Endodermal cell (in vitro differentiated cells): Measurements from ENCODE around the gene NEO1. TPM values are rescaled to one million over a fixed set of nuclear protein-coding genes. Genes with fewer than 3 reads are reported as not detected.

Source experiments
- DNase-seq: peaks from one replicate; pipeline ENCODE4 v3.0.0-alpha.2; 2017
- H3K27ac ChIP-seq: 2 replicates; pipeline ENCODE4 v1.5.1; 2013; ENCODE audit warnings: mild to moderate bottlenecking, low read depth, low read length, moderate library complexity
- H3K27me3 ChIP-seq: 2 replicates; pipeline ENCODE4 v1.6.1; 2013; ENCODE audit warnings: mild to moderate bottlenecking, low read length, moderate library complexity; ENCODE audit not compliant: insufficient read depth, control insufficient read depth, poor library complexity, severe bottlenecking
- H3K36me3 ChIP-seq: 2 replicates; pipeline ENCODE4 v1.7.0; 2013; ENCODE audit warnings: mild to moderate bottlenecking, low read length, moderate library complexity; ENCODE audit not compliant: control insufficient read depth, insufficient read depth
- H3K4me1 ChIP-seq: one replicate; pipeline ENCODE4 v1.7.0; 2013; ENCODE audit warnings: low read length; ENCODE audit not compliant: control insufficient read depth, insufficient read depth
- H3K4me3 ChIP-seq: 2 replicates; pipeline ENCODE4 v1.5.1; 2013; ENCODE audit warnings: mild to moderate bottlenecking, low read length, moderate library complexity
- H3K9ac ChIP-seq: 2 replicates; pipeline ENCODE4 v1.6.1; 2013; ENCODE audit warnings: mild to moderate bottlenecking, low read length, moderate library complexity; ENCODE audit not compliant: poor library complexity, severe bottlenecking; ENCODE audit errors: extremely low read depth
- H3K9me3 ChIP-seq: 2 replicates; pipeline ENCODE4 v1.6.1; 2013; ENCODE audit warnings: mild to moderate bottlenecking, low read length, moderate library complexity; ENCODE audit not compliant: control insufficient read depth
- H3K27ac Mint-ChIP-seq: 2 replicates; pipeline ENCODE4 v1.8.0; 2020; ENCODE audit warnings: mixed read lengths
- H3K27me3 Mint-ChIP-seq: 2 replicates; pipeline ENCODE4 v1.8.0; 2021; ENCODE audit warnings: mild to moderate bottlenecking, mixed read lengths; ENCODE audit not compliant: insufficient read depth
- H3K36me3 Mint-ChIP-seq: 2 replicates; pipeline ENCODE4 v1.8.0; 2020; ENCODE audit warnings: low read depth, mixed read lengths
- H3K4me1 Mint-ChIP-seq: 2 replicates; pipeline ENCODE4 v1.8.0; 2020; ENCODE audit warnings: mixed read lengths
- H3K4me3 Mint-ChIP-seq: 2 replicates; pipeline ENCODE4 v1.8.0; 2020; ENCODE audit warnings: mild to moderate bottlenecking, moderate library complexity, mixed read lengths
- H3K9me3 Mint-ChIP-seq: 2 replicates; pipeline ENCODE4 v1.8.0; 2020; ENCODE audit warnings: mild to moderate bottlenecking, mixed read lengths
- CTCF ChIP-seq: fragments of 200-600 bp; sonication (generic); conservative IDR thresholded peaks from 2 replicates; pipeline ENCODE4 v1.5.0; 2021; ENCODE audit warnings: antibody characterized with exemption, mild to moderate bottlenecking
- WGBS, 2 experiments: methylation state at CpG; one replicate each; pipeline versions ENCODE4 v1.1.5 to v1.1.7; 2013; ENCODE audit warnings: missing lambda C conversion rate in 2 of 2, mixed read lengths in 1 of 2; ENCODE audit not compliant: insufficient coverage in 1 of 2, insufficient read length in 1 of 2; 5-methylcytosine and 5-hydroxymethylcytosine counted together
- total RNA-seq, 2 donors: library from RNA; stranded (reverse); fragmentation: NEBNext Ultra II Directional in 1 of 2; extraction: Animal tissue kit (Norgen Biotek cat#: 25700) in 1 of 2; gene quantifications; 2 replicates in 1 of 2; 3 replicates in 1 of 2; pipeline ENCODE4 v1.2.1, GENCODE V29; 2021

Gene NEO1
- total RNA-seq, 2 donors from 2014 or later, result 132 TPM

- no peak for TF ChIP-seq CTCF
- no peak overlapping the region for H3K4me3 Mint-ChIP-seq
- no peak overlapping the region for H3K4me3 ChIP-seq
- H3K36me3 ChIP-seq, result no peaks in the 10 kb centered on the region
- no peak overlapping the region for H3K27ac ChIP-seq
- no peaks in the 10 kb centered on the region for H3K27me3 ChIP-seq
- WGBS, 2 experiments, result 90% methylated on average over 6 to 9 of the region's 10 CpGs
- no peak overlapping the region for H3K27ac Mint-ChIP-seq
- no peak overlapping the region for H3K9ac ChIP-seq
- H3K27me3 Mint-ChIP-seq, result no peaks in the 10 kb centered on the region
- H3K4me1 ChIP-seq, result no peaks in the 10 kb centered on the region
- H3K4me1 Mint-ChIP-seq, result no peaks in the 10 kb centered on the region
- no peaks in the 10 kb centered on the region for H3K9me3 ChIP-seq
- DNase-seq, result no peak
- no peaks in the 10 kb centered on the region for H3K9me3 Mint-ChIP-seq
- H3K36me3 Mint-ChIP-seq, result no peaks in the 10 kb centered on the region
Measured at GRCh38 chr15:73010154-73011152, 41.8 kb upstream of the NEO1 start.

DNA sequence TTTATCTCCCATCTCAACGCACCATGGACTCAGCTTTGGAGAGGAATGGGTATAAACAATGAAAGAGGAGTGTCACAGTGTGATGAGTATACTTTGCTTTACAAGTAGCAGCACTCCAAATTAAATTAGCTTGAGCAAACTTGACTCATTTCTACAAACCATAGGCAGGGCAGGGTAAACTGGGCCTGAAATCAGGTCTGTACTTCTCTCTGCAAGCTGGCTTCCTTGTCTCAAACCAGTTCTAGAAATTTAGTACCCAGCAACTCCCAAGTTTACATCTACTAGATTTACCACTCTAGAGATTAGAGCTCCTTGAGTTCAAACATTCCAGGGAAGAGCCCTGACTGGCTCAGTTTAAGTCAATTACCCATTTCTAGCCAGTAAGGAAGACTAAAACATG lies 37.4 kb upstream of the NEO1 start:
- WGBS, 2 experiments, result 100% methylated on average over 1 of the region's 1 CpG
- no peak overlapping the region for H3K9ac ChIP-seq
- H3K27ac Mint-ChIP-seq, result no peak overlapping the region
- H3K9me3 Mint-ChIP-seq, result no peaks in the 10 kb centered on the region
- DNase-seq, result no peak
- no peak overlapping the region for H3K27ac ChIP-seq
- H3K27me3 Mint-ChIP-seq, result no peaks in the 10 kb centered on the region
- TF ChIP-seq CTCF, result no peak
- no peaks in the 10 kb centered on the region for H3K36me3 Mint-ChIP-seq
- no peaks in the 10 kb centered on the region for H3K27me3 ChIP-seq
- no peaks in the 10 kb centered on the region for H3K36me3 ChIP-seq
- H3K4me3 ChIP-seq, result no peak overlapping the region
- H3K4me1 ChIP-seq, result no peaks in the 10 kb centered on the region
- no peaks in the 10 kb centered on the region for H3K9me3 ChIP-seq
- no peak overlapping the region for H3K4me3 Mint-ChIP-seq
- H3K4me1 Mint-ChIP-seq, result peaks cover 13% of the 10 kb centered on the region

DNA sequence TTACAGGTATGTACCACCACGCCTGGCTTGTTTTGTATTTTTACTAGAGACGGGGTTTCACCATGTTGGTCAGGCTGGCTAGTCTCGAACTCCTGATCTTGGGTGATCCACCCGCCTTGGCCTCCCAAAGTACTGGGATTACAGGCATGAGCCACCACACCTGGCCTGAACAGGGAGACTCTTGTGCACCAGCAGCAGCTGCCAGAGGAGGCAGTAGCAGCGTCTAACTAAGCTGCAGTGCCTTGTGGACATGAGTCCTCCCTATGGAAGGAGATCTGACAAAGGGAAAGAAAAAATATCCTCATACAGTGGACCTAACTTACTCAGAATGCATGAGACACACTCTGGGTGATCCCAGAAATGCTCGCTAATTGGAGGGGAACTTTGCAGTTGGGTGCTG lies 36.8 kb upstream of the NEO1 start:
- TF ChIP-seq CTCF, result peak; percentile 61
- Mint-ChIP-seq H3K4me1 (peaks cover 13% of the 10 kb centered on the region), H3K27me3 (no peaks in the 10 kb centered on the region), H3K9me3 (no peaks in the 10 kb centered on the region), H3K27ac (no peak overlapping the region), H3K36me3 (no peaks in the 10 kb centered on the region), H3K4me3 (no peak overlapping the region)
- Histone ChIP-seq H3K9me3 (no peaks in the 10 kb centered on the region), H3K4me3 (no peak overlapping the region), H3K27ac (no peak overlapping the region), H3K4me1 (no peaks in the 10 kb centered on the region), H3K9ac (no peak overlapping the region), H3K36me3 (no peaks in the 10 kb centered on the region), H3K27me3 (no peaks in the 10 kb centered on the region)
- WGBS, 2 experiments, result 81 to 90% methylated on average over 5 to 6 of the region's 6 CpGs
- DNase-seq, result peak; percentile 64
